Measurements from ENCODE around the gene CCDC24.

CCDC24 gene

GRCh38 chr1:43977376-43978263 lies 13.8 kb upstream of the CCDC24 start:
- peaks cover 47% of the 10 kb centered on the region for H3K79me2 ChIP-seq (ENCODE audit: insufficient read depth, low read length)
- H2AFZ ChIP-seq (ENCODE audit: low read length), result no peak overlapping the region
- no peaks in the 10 kb centered on the region; the same call in 1 of the 2 replicates for H3F3A ChIP-seq (ENCODE audit: low read depth)

GRCh38 chr1:43978264-43978550 lies 13.2 kb upstream of the CCDC24 start:
- Histone ChIP-seq H3K9ac (ENCODE audit: low read depth, low read length, poor library complexity, severe bottlenecking) (peak overlapping the region; percentile 72), H3K79me2 (ENCODE audit: insufficient read depth, low read length) (peaks cover 47% of the 10 kb centered on the region)

More at GRCh38 chr1:43977376-43978263, 13.8 kb upstream of the CCDC24 start:
- Histone ChIP-seq H3K36me3 (ENCODE audit: insufficient read depth, low read length) (no peaks in the 10 kb centered on the region), H3K4me1 (ENCODE audit: insufficient read depth, low read length, poor library complexity, severe bottlenecking) (peaks cover 54% of the 10 kb centered on the region), H3K9me2 (replicated peaks; ENCODE audit: low read depth, low read length) (no peaks in the 10 kb centered on the region), H3K4me3 (ENCODE audit: low read length, poor library complexity, severe bottlenecking) (peak overlapping the region; percentile 78), H3K27me3 (ENCODE audit: insufficient read depth, low read length, poor library complexity, severe bottlenecking) (no peaks in the 10 kb centered on the region), H3K4me2 (ENCODE audit: low read depth, low read length, poor library complexity, severe bottlenecking) (peak overlapping the region; percentile 93), H3K9me3 (ENCODE audit: insufficient read depth, low read depth, low read length) (no peaks in the 10 kb centered on the region), H3K9ac (ENCODE audit: low read depth, low read length, poor library complexity, severe bottlenecking) (peak overlapping the region; percentile 72), H4K20me1 (ENCODE audit: insufficient read depth, low read length, poor library complexity, severe bottlenecking) (peaks cover 36% of the 10 kb centered on the region)
- no peak for TF ChIP-seq EZH2phosphoT487 (IDR thresholded peaks at IDR 0.05; ENCODE audit: borderline replicate concordance)
- TF ChIP-seq CTCF (conservative IDR thresholded peaks at IDR 0.05; ENCODE audit: low read length), result no peak

GRCh38 chr1:43978551-43979260 lies 12.7 kb upstream of the CCDC24 start, which contains the start of gene B4GALT2:
B4GALT2 (plus strand) TSS chr1:43979210; CDS start chr1:43981161, 1,951 bp downstream.
- Histone ChIP-seq H3K4me2 (ENCODE audit: low read depth, low read length, poor library complexity, severe bottlenecking) (peak within 1 kb of the TSS; percentile 93), H3K27me3 (ENCODE audit: insufficient read depth, low read length, poor library complexity, severe bottlenecking) (no peaks in the 10 kb centered on the region), H4K20me1 (ENCODE audit: insufficient read depth, low read length, poor library complexity, severe bottlenecking) (peaks cover 36% of the 10 kb centered on the region), H3K79me2 (ENCODE audit: insufficient read depth, low read length) (peaks cover 47% of the 10 kb centered on the region), H3F3A (ENCODE audit: low read depth) (no peaks in the 10 kb centered on the region; the same call in 1 of the 2 replicates), H3K9ac (ENCODE audit: low read depth, low read length, poor library complexity, severe bottlenecking) (peak within 1 kb of the TSS; percentile 81), H3K4me3 (ENCODE audit: low read length, poor library complexity, severe bottlenecking) (peak within 1 kb of the TSS; percentile 78), H3K9me2 (replicated peaks; ENCODE audit: low read depth, low read length) (no peaks in the 10 kb centered on the region), H3K36me3 (ENCODE audit: insufficient read depth, low read length) (no peaks in the 10 kb centered on the region), H3K4me1 (ENCODE audit: insufficient read depth, low read length, poor library complexity, severe bottlenecking) (peaks cover 51% of the 10 kb centered on the region), H3K9me3 (ENCODE audit: insufficient read depth, low read depth, low read length) (no peaks in the 10 kb centered on the region), H2AFZ (ENCODE audit: low read length) (peak within 1 kb of the TSS; percentile 59; the same call in 1 of the 2 replicates)
- TF ChIP-seq CTCF (conservative IDR thresholded peaks at IDR 0.05; ENCODE audit: low read length), result no peak

More at GRCh38 chr1:43978264-43978550, 13.2 kb upstream of the CCDC24 start:
- peaks cover 36% of the 10 kb centered on the region for H4K20me1 ChIP-seq (ENCODE audit: insufficient read depth, low read length, poor library complexity, severe bottlenecking)
- H3K9me2 ChIP-seq (replicated peaks; ENCODE audit: low read depth, low read length), result no peaks in the 10 kb centered on the region
- H3F3A ChIP-seq (ENCODE audit: low read depth), result no peaks in the 10 kb centered on the region; the same call in 1 of the 2 replicates
- H3K36me3 ChIP-seq (ENCODE audit: insufficient read depth, low read length), result no peaks in the 10 kb centered on the region
- H2AFZ ChIP-seq (ENCODE audit: low read length), result no peak overlapping the region
- H3K4me1 ChIP-seq (ENCODE audit: insufficient read depth, low read length, poor library complexity, severe bottlenecking), result peaks cover 54% of the 10 kb centered on the region
- no peaks in the 10 kb centered on the region for H3K27me3 ChIP-seq (ENCODE audit: insufficient read depth, low read length, poor library complexity, severe bottlenecking)
- no peaks in the 10 kb centered on the region for H3K9me3 ChIP-seq (ENCODE audit: insufficient read depth, low read depth, low read length)
- peak overlapping the region; percentile 93 for H3K4me2 ChIP-seq (ENCODE audit: low read depth, low read length, poor library complexity, severe bottlenecking)
- peak overlapping the region; percentile 78 for H3K4me3 ChIP-seq (ENCODE audit: low read length, poor library complexity, severe bottlenecking)
- TF ChIP-seq EZH2phosphoT487 (IDR thresholded peaks at IDR 0.05; ENCODE audit: borderline replicate concordance), result no peak
- TF ChIP-seq CTCF (conservative IDR thresholded peaks at IDR 0.05; ENCODE audit: low read length), result no peak

Measured in Loucy (cell line).